Tibial nerve (tissue), 4 donors: ENCODE data around the gene ALDH1A3. TPM values are rescaled to one million over a fixed set of nuclear protein-coding genes. Genes with fewer than 3 reads are reported as not detected.

ENCODE experiments used
- DNase-seq, 2 donors: peaks; one replicate each; pipeline ENCODE4 v3.0.0-alpha.2; 2019; ENCODE audit warnings: low spot score in 2 of 2
- H3K27ac ChIP-seq, 4 donors: fragments of 200-600 bp; sonication (generic) in 3 of 4; one replicate each; pipeline ENCODE4 v1.5.1; 2017 to 2019; ENCODE audit warnings: mild to moderate bottlenecking in 1 of 4
- H3K27me3 ChIP-seq, 2 donors: fragments of 200-600 bp; sonication (generic) in 1 of 2; one replicate each; pipeline versions ENCODE4 v1.5.1 to v1.6.0; 2017 to 2019
- H3K36me3 ChIP-seq, 3 donors: fragments of 200-600 bp; sonication (generic); one replicate each; pipeline ENCODE4 v1.5.1; 2018 to 2019
- H3K4me1 ChIP-seq, 4 donors: fragments of 200-600 bp; sonication (generic) in 3 of 4; one replicate each; pipeline ENCODE4 v1.5.1; 2017 to 2019
- H3K4me3 ChIP-seq, 4 donors: fragments of 200-600 bp; sonication (generic) in 3 of 4; one replicate each; pipeline ENCODE4 v1.5.1; 2017 to 2019; ENCODE audit warnings: mild to moderate bottlenecking in 1 of 4, moderate library complexity in 1 of 4
- H3K9me3 ChIP-seq, 4 donors: fragments of 200-600 bp; sonication (generic) in 3 of 4; one replicate each; pipeline ENCODE4 v1.5.1; 2017 to 2019
- CTCF ChIP-seq, 5 experiments: fragments of 200-600 bp in 3 of 5; fragments of 450-650 bp in 2 of 5; sonication (generic) in 3 of 5; IDR thresholded peaks; one replicate each; pipeline ENCODE4 v1.5.1; 2016 to 2019; ENCODE audit warnings: antibody characterized with exemption in 5 of 5, mild to moderate bottlenecking in 3 of 5, moderate library complexity in 2 of 5
- EP300 ChIP-seq, 2 donors: sonication (generic); formaldehyde crosslinking; IDR thresholded peaks; one replicate each; pipeline ENCODE4 v1.6.1; 2017; ENCODE audit warnings: antibody characterized with exemption in 2 of 2, mild to moderate bottlenecking in 1 of 2
- POLR2A ChIP-seq, 2 donors: fragments of 450-650 bp; IDR thresholded peaks; one replicate each; pipeline ENCODE4 v1.6.1; 2017; ENCODE audit warnings: antibody characterized with exemption in 2 of 2, mild to moderate bottlenecking in 2 of 2, moderate library complexity in 2 of 2
- WGBS, 2 donors: methylation state at CpG; one replicate each; pipeline ENCODE4 v1.1.5; 2018; 5-methylcytosine and 5-hydroxymethylcytosine counted together
- total RNA-seq, 4 donors: library from RNA; depleted of rRNA; stranded (reverse); fragments of >200 nt; gene quantifications; one replicate each; pipeline ENCODE4 v1.1.0, GENCODE V29; 2016

The ALDH1A3 gene
- total RNA-seq, 4 donors from 2014 or later, result 30.6 to 69.6 (median 36.1) TPM

DNA sequence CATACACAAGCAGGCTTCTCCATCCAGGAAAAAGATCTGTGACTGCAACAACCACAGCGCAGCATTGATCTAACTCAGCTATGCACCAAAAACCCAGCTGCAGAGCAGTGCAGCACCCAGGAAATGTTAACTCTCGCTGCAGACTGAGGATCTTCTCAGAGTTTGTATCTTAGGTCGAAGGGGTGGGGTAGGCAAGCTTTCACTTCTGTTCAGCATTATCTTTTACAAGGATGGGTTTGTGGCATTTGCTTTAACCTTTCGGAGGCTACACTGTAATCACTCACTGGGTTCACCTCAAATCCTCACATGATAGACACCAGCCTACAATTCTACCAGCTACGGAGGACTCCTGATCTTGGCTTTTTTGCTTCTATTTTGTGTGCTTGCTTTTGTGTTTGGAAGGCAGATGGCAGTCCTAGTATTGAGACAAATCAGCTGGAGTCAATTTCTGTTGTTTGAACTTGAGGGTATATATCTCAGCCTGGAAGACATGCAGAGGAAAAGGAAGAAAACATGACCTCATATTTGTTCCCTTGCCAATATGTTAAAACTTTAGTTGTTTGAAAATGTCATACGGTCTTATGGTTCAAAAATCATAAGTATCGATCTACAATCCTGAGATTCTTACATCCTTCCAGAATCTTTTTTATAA, 64.7 kb downstream of the ALDH1A3 start:
- Histone ChIP-seq H3K4me3 (no peak overlapping the region), H3K36me3 (no peaks in the 10 kb centered on the region), H3K9me3 (no peaks in the 10 kb centered on the region), H3K4me1 (peaks cover 0 to 8% (median 0%) of the 10 kb centered on the region in 4 donors), H3K27me3 (no peaks in the 10 kb centered on the region), H3K27ac (no peak overlapping the region)
- TF ChIP-seq CTCF (IDR thresholded peaks at IDR 0.05), result no peak
- no peak for TF ChIP-seq EP300 (IDR thresholded peaks at IDR 0.05)
- TF ChIP-seq POLR2A (IDR thresholded peaks at IDR 0.05), result no peak
- DNase-seq, result no peak
- 70 to 79% methylated on average over 7 of the region's 7 CpGs for WGBS, 2 donors

- H3K36me3 ChIP-seq, result no peaks in the 10 kb centered on the region
- no peaks in the 10 kb centered on the region for H3K27me3 ChIP-seq
- DNase-seq, result no peak
- no peak overlapping the region for H3K4me3 ChIP-seq
- no peak overlapping the region for H3K27ac ChIP-seq
- peaks cover 0 to 8% (median 0%) of the 10 kb centered on the region in 4 donors for H3K4me1 ChIP-seq
- no peak for TF ChIP-seq CTCF (IDR thresholded peaks at IDR 0.05)
- TF ChIP-seq EP300 (IDR thresholded peaks at IDR 0.05), result no peak
- TF ChIP-seq POLR2A (IDR thresholded peaks at IDR 0.05), result no peak
- WGBS, 2 donors, result 87 to 89% methylated on average over 6 of the region's 6 CpGs
- no peaks in the 10 kb centered on the region for H3K9me3 ChIP-seq
Observed at GRCh38 chr15:100944986-100945385, 65.4 kb downstream of the ALDH1A3 start.

- DNase-seq, result no peak
- Histone ChIP-seq H3K27ac (no peak overlapping the region), H3K27me3 (no peaks in the 10 kb centered on the region), H3K36me3 (no peaks in the 10 kb centered on the region), H3K4me1 (peaks cover 0 to 5% (median 0%) of the 10 kb centered on the region in 4 donors), H3K4me3 (no peak overlapping the region), H3K9me3 (no peaks in the 10 kb centered on the region)
- TF ChIP-seq POLR2A (IDR thresholded peaks at IDR 0.05), result no peak
- no peak for TF ChIP-seq CTCF (IDR thresholded peaks at IDR 0.05)
- no peak for TF ChIP-seq EP300 (IDR thresholded peaks at IDR 0.05)
- WGBS, 2 donors, result 70% methylated on average over 10 of the region's 10 CpGs
Observed at GRCh38 chr15:100947760-100948429, 68.3 kb downstream of the ALDH1A3 start.

DNA sequence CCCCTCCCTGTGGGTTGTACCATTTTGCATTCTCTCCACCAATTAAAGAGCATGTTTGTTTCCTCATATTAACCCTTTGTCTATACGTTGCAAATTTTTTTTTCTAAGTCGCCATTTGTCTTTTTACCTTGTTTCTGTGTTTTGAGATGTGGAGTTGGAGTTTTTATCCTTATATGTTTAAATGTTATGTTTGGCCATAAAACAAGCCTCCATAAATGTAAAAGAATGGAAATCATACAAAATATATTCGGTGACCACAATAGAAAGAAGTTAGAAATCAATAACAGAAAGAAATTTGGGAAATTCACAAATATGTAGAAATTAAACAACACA, 68.8 kb downstream of the ALDH1A3 start:
- H3K27me3 ChIP-seq, result no peaks in the 10 kb centered on the region

More for the DNA sequence above, 68.8 kb downstream of the ALDH1A3 start:
- Histone ChIP-seq H3K4me3 (no peak overlapping the region), H3K36me3 (no peaks in the 10 kb centered on the region), H3K27ac (no peak overlapping the region), H3K4me1 (no peaks in the 10 kb centered on the region), H3K9me3 (no peaks in the 10 kb centered on the region)
- TF ChIP-seq POLR2A (IDR thresholded peaks at IDR 0.05) (no peak), CTCF (IDR thresholded peaks at IDR 0.05) (no peak), EP300 (IDR thresholded peaks at IDR 0.05) (no peak)
- DNase-seq, result no peak
- WGBS, 2 donors, result 90 to 96% methylated on average over 3 of the region's 3 CpGs
